ENCODE results near the gene URI1.

URI1 gene

DNA sequence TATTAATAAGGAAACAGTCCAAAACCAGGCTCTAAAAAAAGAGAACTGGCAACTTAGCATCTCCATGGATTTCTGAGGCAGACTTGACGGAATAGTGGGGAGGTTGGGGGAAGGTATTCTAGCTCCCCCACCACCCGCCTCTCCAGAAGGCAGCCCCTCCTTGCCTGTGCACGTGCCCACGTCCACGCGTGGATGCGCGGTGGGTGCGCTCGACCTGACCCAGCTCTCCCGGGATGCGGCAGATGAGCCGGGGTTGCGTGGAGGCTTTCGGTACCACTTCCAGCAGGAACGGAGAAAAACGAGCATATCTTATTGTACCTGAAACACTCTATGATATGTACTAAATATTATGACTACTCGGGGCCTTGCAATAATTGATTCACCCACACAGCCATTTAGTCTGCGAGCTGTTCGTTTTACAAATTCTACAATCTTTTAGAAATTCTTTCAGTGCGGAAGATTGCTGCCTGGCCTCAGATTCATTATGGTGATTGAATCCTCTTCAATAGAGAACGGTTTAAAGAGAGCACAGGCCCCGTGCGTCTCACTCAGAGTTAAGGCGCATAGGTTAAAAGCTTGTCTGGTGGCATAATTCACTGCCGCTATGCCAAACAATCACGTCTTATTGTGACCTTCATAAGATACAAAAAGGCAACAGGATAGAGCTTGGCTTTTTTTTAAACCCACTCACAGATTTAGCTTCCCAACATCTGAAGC lies 117.9 kb downstream of the URI1 start:
- DNase-seq, result no peak

GRCh38 chr19:30060531-30061222 lies 118.6 kb downstream of the URI1 start:
- no peak for DNase-seq

DNA sequence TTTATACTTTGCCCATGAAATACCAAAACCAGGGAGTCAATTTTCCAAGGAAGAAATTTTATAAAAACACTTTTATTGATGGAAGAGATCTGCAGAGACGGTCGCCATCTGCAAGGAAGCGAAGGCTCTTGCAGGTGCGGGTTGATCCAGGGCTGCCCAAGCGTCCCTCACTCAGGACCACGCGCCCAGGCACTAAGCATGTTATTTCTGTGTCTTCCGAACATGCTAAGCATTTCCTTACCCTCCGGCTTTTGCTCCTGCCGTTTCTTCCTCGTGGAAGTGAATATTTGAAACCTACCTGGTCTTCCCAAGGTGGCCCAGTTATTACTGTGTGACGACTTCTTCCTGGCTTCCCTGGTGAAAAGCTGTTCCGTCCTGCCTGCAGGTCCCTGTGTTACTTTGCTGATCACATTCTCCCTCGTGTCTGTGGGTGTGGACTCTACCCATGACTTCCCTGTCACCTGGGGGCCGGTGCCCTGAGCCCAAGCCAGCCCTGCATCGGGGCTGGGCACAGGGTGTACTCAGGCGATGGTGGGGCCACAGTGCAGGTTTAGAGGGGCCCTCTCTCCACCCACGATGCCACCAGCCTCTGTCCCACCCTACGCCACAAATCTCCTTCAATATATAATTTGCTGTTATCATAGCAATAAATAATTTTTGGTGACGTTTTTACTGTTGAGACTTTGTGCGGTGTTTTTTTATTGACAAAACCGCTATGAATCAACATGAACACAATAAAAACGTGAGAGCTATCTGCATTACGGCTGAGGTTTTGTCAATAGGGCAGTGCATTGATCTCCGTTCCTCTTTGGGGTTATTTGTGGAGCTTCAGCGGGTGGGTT lies 119.4 kb downstream of the URI1 start:
- no peak for DNase-seq

DNA sequence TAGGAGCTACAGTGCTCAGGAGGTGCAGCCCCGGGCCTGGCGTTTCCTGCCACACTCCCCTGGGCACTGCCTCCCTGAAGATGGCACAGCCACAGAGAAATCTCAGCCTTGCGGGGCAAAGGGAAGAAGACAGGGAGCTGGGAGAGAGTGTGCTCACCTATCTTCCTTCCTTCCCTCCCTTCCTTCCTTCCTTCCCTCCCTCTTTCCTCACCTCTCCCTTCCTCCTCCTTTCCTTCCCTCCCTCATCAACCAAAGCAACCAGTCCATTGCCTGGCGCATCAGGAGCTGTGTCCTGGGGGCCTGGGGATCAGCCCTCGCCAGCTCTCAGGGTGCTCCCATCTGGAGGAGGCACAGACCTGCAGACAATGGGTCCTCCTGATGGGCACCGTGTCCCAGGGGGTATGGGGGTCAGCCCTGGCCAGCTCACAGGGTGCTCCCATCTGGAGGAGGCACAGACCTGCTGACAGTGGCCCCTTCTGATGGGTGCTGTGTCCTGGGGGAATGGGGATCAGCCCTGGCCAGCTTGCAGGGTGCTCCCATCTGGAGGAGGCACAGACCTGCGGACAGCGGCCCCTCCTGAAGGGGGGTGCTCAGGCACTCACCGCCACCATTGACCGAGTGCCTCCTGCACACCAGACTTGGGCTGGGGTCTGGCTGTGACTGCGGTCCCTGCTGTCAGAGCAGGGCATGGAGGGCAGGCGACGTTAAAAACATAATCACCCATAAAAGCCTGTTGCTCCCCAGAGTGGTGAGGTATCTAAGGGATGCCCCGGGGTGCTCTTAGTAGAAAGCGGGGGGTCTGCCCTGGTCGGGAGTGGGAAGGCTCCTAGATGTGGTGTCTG lies 120.2 kb downstream of the URI1 start:
- no peak for DNase-seq

DNA sequence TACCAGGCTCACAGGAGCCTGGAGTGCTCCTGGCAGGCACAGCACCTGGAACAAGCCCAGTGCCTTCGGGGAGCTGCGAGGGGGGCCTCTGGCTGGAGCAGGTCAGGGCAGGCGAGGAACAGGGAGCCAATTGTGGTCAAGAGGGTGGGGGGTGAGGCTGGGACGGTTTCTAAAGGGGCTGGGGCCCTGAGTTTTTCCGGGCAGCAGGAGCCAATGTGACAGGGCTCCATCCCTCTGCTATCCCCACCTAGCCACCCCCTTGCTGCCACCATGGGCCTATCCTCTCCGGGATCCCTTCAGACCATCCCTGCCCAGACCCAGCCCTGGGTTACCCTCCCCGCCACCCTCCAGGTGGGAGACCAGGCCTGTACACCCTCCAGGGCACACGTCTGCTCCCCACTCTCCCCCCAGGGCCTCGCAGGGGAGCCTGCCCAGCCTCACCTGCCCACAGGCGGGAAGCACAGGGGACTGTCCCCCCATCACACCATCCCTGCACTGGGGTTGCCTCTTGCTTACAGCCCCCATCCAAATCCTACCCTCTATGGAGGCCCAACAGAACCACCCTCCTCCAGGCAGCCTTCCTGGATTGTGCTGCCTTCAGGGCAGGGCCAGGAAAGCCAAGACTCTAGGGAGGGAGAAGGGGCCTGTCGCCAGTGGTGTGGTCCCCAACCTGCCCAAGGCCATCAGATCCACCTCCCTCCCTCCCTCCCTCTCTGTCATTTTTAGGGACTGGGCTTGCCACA lies 121.0 kb downstream of the URI1 start:
- DNase-seq, result no peak

DNA sequence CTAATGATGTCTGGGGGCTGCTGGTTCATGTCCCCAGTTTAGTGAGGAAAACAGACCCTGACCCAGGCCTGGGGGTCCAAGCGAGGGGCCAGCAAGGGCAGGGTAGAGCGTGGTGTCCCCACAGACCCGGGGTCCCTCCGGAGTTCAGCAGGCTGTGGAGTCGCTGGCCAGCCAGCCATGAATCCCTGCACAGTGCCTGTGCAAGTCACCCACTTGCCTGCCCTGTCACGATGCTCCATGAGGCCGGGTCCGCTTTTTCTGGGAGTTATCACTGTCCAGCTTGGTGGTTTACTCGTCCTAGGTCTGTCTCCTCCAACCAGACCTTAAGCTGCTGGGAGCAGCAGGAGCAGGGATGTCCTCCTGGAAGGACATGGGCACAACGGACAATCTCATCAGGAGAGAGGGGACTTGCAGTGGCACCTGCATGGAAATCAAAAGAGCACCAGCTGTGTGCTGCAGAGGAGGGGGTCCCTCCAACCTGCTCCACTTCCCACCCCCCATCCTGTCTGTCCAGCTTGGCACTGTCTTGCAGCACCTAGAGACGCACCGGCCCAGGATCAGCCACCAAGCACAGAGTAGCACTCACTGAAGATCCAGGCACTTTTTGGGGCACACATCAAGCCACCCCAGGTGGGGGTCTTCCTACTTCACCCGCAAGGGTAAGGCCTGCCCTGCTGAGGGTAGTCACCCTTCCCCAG lies 121.8 kb downstream of the URI1 start:
- DNase-seq, result no peak

DNA sequence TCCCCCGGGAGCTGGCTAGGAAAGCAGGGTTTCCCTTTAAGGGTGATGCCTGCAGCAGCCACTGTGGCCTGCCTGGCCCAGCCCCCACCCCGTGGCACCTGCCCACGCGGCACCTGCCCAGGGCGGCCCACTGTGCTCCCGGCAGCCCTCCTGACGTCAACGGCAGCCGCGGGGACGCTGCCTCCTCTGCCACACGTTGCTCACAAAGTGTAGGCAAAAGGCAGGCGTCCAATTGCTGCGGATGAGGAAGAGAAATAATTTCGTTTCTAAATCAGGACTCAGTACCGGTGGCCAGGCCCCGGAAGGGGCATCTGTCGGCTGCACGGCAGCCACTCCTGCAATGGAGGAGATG lies 122.3 kb downstream of the URI1 start:
- DNase-seq, result no peak

DNA sequence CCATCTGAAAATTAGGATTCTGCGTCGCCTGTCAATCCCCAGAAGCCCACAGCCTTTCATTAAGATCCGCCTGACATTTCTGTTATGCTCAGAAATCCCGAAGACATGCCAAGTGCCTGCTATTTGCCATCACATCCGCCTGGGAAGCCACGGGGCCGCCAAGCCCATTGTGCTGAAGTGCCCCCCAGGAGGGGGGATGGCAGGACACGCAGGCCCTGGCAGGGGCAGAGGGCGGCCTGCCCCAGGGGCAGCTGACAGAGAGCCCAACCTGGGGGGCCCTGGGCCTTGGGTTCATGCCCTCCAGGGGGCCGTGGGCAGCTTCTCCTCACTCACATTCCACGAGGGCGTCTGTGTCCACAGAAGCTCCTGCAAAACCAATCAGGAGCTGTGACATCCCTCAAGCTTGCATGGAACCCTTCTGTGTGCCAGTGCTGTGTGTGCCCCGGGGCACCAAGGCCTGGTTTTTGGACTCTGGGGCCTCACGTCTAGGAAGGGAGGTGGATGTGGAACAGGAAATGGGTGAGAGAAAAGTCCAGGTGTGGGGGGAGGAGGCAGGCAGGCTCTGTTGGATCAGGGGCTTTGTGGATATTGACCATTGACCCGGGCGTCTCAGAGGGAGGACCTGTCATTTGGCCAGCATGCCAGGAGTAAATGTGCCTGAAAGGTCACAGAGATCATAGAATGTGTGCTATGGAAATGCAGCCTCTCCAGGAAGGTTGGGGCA lies 122.9 kb downstream of the URI1 start:
- no peak for DNase-seq

DNA sequence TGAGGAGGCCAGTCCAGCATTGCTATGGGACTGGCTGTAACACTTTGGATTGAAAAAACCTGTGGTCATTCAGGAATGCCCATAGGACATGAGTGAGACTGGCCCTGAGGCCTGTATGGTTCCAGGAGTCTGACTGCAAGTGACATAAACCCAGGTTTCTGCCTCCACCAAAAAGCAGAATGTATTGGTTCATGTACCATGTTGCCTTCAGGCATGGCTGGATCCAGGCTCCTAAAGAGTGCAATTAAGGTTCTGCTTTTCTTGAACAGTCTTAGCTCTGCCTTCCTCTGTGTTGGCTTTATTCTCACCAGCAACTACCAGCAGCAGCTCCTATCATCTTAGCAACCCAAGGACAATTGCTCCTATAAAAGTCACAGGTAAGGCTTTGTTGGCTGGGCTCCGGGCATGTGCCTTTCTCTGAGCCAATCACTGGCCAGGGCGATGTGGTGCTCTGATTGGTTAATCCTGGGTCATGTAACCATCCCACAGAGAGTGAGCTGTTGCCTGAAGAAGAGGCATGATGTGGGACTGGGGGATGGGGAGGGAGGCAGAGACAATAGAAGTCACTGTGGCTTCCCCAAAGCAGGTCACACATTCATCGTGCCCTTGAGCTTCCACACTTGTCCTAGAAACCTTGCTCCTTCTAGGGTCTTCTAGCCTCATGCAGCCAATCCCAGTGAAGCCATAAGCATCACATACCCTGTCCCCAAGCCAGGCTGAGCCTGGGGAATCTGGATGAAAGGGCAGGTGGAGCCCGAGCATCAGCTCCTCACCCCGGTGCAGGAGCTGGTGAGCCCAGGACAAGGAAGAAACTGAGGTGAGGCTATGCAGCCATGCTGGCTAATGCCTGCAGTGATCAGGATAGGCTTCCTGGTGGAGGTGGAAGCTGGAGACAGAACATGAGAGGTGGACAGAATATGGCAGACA lies 123.9 kb downstream of the URI1 start:
- DNase-seq, result no peak
